ENCODE results near the gene VPS51.

DNA sequence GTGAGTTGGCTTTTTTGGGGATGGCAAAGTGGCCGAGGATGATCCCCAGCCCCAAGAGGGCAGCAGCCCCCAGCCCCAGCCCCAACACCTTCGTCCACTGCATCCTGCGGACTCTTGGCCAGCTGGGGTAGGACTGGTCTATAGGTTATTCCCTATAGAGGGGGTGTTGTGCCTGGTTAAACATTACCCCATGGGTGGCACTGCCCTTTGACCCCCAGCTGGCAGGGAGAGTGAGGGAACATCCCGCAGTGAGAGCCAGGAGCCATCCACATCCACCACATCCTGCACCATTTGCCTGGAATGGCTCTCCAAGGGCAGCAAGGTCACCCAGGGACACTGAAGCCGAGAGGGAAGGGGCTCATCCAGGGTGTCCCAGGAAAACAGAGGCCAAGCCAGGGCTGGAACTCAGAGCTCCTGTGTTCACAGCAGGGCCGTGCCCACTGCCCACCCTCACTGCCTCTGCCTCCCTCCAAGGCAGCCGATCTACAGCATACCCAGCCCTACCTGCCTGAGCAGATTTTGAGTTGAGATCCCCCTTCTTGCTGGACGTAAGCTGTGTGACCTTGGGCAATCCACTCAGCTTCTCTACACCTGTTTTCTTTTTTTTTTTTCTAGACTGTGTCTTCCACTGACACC, 37.5 kb upstream of the VPS51 start, which contains the start of gene NAALADL1:
- TF ChIP-seq POLR2AphosphoS5 (IDR thresholded peaks at IDR 0.05), result no peak
- no peak for TF ChIP-seq POLR2A (IDR thresholded peaks at IDR 0.05)
